Measurements from ENCODE around the gene KIAA1755.
A peak's percentile ranks its signal among the peaks of the same experiment; 100 is the strongest.

Gene KIAA1755

GRCh38 chr20:38179846-38180245, 80.7 kb downstream of the KIAA1755 start:
- DNase-seq: no peak

DNA sequence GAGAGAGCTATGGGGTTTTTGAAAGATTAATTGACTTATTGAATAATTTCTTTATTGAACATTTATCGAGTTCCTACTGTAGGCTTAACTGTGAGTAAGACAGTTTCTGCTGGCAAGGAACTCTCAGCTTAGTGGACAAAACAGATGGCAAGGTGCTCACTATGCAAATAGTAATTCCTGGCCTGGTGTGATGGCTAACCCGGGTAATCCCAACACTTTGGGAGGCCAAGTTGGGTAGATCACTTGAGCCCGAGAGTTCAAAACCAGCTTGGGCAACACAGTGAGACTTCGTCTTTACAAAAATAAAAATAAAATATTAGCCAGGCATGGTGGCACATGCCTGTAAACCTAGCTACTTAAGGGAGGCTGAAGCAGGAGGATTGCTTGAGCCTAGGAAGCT, 82.0 kb downstream of the KIAA1755 start:
- no peak for DNase-seq

DNA sequence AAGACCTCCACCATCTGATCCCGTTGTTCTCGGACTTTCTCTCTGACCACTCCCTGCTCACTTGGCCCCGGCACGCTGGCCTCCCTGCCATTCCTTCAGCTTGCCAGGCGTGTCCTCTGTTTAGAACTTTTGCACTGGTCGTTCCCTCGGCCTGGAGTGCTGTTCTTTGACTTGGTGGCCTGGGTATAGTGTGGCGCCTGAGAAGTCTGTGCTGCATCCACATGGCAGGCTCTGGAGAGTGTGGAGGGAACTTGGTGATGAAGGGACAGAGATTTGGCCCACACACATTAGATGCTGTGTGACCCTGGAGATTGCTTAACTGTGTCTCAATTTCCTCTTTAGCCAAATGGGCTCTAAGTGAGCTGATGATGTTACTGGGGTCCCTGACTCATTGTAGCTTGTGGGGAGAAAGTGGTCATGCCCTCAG, 82.5 kb downstream of the KIAA1755 start:
- DNase-seq: no peak

DNA sequence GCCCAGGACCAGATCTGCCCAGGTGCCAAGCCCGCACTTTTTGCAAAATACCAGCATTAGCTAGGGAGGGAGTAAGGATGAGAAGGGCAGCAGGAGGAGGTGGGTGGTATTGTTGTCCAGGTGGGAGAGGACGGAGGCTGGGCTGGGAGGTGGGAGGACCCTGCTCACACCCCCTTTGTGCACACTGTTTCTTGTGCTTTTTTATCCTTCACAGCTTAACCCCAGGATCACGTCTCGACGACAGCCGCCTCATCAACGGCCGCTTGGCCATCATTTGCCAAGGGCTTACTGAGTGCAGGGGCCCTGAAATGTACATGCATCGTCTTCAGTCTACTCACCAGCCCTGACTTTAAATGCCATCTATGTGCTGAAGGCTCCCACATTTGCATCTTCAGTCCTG, 83.3 kb downstream of the KIAA1755 start:
- DNase-seq: no peak

GRCh38 chr20:38175304-38176180, 85.0 kb downstream of the KIAA1755 start:
- DNase-seq: no peak

DNA sequence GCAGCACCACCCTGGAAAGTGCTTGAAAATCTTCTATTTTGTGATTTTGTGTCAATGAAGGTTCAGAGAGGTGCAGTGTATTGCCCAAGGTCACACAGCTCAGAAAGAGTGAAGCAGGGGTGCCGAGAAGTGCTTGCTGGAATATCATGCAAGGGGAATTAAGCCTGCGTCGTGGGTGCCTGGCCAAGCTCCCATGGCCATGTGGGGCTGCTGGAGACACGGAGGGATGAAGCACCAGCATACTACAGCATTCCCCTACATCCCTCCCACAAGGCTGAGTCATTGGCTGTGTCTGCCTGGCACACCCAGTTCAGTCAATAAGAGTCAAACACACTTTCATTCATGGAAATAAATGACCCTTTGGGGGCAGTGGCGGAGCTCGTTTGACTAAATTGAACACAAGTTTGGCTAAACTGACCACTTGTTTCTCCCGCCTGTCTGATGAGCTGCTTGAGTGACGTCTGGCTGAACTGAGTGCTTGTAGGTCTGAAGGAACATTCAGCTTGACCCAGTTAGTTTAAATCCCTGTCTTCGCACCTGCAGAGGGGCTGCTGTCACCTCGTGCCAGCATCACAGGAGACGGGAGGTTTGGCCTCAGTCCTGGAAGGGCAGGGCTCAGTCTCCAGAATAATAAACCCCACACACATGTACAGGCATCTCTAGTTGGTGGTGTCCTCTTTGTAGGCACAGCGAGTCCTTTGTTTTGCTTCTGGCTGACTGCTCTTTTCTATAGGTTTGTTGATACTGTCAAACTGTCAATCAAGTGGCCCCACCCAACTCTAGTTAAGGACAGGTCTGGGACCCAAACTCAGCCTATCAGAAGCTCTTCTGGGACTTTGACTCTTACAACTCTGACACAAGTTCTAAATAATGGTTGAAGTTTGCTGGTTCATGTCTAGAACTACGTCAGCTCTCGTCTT, 87.0 kb downstream of the KIAA1755 start:
- peak; percentile 92 for DNase-seq

DNA sequence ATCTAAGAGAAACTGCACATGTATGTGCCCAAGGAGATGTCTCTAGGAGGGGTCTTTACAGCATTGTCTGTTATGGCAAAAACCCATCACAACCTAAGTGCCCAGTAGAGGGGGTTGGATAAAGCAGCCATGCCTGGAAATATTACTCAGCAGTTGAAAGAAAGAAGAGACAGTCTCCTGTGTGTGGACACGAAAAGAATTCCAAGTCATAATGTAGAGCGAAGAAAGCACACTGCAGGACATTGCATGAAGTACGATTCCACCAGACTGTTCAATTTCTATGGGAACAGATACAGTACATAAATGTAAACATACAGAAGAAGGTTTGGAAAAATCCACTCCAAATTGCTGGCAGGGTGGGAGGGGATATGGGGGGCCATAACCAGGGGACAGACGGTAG, 88.1 kb downstream of the KIAA1755 start:
- DNase-seq: peak; percentile 45

GRCh38 chr20:38171675-38172043, 88.9 kb downstream of the KIAA1755 start:
- DNase-seq: no peak

DNA sequence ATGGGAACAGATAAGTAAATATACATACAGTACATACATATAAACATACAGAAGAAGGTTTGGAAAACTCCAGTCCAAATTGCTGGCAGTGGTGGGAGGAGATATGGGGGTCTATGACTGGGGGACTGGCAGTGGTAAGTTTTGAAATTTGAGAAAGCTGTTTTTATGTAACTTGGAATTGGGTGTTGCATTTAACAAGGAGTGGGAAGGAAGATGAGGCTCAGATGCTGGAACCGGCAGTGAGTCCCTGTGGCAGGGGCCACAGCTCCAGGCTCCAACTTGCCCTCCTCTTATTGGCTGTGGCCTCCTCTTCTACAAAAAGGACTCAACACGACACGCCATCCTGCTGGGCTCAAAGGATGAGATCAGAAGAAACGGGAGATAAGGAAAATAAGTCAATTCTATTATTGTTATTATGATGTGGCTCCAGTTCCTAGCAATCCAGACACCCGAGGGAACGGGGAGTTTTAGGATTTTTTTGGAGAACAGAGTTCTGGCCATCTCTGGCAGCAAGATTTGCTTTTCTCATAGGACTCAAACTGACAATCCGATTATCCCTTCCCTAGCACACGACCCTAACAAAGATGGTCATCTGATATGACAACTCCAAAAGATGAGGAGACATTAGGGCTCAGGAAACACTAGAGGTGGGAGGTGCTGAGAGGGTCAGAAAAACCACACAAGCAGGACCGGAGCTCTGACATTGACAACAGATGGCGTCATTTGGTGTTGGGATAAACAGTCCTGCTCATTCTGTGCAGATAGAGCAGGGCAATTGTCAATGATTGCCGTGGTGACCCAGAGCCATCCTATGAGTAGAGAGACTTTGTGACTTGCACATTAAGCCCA, 89.5 kb downstream of the KIAA1755 start:
- DNase-seq: no peak

DNA sequence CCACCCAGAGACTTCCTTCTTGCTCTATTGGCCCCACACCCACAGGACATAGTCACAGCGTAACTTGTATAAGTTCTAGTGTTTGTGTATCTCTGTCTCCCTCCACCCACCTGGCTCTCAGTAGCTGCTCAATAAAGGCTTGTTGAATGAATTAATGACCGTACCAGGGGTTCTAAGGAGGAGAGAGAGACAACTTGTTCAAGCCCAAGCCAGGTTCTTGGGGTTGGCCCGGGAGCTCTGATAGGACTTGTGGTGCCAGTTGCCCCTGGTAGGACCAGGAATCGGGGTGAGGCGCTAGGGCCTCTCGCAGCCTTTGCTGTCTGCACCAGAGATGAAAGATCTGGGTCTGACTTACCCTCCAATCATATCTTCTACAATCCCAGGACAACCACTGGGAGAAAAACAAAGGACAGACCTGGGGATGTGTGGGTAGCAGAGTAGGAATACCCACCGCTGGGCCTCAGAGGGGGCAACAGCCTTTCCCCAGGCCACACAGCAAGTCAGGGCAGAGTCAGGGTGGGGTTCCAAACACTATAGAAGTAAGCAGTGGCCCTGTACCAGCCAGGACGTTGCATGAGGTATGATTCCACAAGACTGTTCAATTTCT, 90.2 kb downstream of the KIAA1755 start:
- DNase-seq: no peak

DNA sequence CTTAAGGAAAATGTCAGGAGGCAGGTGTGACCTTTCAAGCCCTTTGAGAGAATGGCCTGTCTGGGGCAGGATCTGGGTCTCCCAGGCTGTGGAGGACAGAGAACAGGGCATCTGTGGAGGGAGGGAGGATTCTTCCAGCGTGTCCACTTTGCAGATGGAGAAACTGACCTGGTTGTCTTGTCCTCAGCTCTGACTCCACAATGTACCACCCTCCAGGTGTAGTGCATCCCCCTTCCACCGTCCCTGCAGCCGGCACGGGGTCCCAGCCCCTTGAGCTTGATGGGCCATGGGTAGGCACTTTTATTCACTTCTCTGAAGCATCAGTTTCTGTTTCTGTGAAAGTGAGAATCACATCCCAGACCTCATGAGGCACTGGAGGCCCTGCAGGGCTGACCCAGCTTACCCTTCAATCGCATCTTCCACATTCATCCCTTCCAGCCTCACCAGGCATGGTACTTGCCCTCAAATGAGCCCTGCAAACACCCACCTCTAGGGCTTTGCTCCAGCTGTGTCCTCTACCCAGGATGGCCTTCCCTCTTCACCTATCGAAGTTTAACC, 90.8 kb downstream of the KIAA1755 start:
- DNase-seq: no peak

DNA sequence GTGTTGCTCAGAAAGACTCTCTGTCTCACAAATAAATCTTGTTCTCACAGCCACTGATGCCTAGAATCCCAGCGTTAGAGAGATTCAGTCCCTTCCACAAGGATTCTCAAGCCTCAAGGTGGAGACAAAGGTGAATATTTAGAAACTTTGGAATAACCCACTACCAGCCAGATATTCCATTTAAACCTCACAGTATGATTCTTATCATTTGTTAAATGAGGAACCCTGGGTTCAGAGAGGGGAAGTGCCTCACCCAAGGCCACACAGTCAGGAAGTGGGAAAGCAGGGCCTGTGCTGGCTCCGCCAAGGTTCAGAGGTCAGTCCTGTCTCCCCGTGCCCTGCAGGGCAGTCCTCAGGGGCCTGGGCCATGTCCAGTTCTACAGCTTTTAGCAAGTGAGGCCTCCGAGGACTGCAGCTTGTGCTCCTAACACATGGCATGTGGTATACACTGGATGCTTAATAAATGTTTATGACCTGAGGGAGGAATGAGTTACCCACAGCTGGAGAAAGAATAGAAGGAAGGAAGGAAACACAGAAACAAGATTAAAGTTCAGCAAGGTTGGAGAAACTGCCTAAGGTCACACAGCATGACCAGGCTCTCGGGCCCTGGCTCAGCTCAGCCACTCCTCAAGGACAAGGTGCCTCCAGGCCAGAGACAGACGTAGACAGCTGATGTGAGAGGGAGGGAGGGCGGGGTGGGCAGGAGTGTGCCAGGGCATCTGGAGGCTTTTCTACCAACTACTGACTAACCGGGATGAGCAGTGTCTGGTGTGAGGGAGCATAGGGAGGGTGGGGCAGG, 91.5 kb downstream of the KIAA1755 start:
- DNase-seq: no peak

DNA sequence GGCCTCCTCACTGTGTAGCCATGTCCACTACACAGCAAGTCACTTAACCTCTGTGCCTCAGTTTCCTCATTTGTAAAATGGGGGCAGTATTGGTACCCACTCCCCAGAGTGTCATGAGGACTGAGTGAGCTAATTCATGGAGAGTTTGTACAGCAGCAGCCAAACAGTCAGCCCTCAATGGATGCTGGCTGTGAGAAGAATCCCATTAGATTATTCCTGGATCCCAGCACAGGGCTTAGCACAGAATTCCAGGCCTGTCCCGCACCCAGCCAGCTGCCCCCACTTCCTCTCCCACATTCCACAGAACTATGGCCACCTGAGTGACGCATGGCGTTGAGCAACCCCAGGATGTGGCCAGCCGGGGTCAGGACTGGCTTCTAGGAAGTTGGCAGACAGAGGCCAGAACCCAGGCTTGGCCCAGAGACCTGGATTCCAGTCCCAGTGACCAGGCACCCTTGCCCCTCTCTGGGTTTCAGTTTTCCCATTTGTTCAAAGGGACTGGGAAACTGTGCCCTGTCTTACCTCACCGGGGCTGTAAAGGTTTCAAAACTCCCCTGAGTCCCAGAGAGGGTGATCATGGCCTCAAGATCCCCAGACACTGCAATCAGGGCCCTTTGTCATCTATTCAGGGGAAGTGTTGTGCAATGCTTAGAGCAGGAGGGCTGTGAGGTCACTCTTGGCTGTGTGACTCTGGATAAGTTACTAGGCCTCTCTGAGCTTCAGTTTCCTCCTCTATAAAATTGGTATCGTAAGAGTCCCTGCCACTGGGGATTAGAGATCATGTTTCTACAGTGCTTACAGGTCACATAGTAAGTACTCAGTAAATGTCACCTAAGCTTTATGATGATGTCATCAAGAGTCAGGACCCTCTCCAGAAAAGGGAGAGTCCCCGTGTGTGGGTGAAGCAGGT, 92.4 kb downstream of the KIAA1755 start:
- DNase-seq: peak; percentile 97

DNA sequence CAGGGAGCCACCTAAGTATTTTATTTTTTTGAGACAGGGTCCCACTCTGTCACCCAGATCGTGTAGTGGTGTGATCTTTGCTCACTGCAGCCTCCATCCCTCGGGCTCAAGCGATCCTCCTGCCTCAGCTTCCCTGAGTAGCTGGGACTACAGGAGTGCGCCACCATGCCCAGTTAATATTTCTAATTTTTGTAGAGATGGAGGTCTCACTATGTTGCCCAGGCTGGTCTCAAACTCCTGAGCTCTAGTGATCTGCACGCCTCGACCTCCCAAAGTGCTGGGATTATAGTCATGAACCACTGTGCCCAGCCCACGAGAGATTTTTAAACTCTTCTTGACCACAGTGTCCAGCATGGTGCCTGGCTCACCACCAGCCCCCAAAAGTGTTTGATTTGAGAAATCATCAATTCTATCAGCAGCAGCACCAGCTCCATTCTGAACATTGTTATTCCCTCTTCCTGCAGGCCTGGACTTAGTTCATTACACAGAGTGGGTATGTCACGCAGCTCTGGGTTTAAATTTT, 93.1 kb downstream of the KIAA1755 start:
- DNase-seq: no peak

DNA sequence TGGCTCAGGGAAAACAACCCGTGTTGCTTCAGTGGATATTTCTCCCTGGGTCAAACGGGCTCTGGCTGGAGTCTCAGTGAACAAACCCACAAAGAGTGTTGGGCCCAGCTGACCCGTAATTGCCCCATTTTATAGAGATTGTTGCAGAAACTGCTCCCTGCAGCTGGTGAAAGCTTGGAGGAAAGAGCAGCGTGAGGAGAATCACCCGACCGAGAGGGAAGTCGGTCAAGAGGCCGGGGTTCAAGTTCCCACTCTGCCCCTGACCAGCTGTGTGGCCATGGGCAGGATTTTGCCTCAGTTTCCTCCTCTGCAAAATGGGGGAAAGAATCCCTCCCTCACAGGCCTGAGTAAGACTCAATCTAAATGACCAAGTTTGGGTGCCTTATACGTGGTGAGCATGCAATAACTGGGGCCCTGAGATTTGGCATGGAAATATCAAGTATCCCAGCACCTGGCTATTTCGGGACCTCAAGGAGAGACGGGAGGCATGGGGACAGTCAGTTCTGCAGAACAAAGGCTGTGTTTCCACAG, 93.8 kb downstream of the KIAA1755 start:
- no peak for DNase-seq

GRCh38 chr20:38165966-38166702, 94.4 kb downstream of the KIAA1755 start:
- no peak for DNase-seq

DNA sequence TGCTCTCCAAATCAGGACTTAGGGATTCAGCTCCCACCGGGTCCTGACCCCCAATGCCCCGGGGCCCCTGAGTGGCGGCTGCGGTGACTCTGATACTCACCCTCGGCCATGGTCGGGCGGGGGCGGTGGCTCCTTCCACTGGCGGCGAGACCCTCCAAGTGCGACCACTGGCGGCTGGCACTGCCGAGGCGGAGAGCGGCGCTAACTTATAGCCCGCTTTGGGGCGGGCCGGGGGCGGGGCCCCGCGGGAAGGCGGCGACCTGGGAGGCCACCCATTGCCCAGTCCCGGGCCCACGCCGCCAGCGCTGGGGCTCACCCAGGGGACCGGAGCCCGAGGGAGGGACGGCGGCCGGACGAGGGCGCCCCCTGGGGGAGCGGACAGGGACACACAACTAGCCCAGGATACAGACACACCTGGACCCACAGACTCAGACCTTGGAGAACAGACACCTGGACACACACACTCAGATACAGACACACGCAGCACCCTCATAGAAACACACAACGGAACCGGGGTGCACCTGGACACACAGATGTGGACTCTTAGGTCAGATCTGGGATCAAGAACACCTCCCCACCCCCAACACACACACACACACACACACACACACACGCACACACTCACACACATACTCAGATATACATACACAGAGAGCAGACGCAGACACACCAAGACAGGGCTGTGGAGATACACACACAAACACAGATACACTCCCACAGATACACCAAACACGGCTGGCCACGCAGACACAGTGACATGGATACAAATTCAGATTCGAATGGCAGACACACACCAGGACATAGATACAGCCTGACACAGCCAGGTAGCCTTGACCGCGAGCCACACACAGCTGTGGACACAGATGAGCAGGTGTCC, 95.2 kb downstream of the KIAA1755 start, which contains the start of gene TGM2:
Gene TGM2, minus strand, starts transcription at position 182 of the 877 bp plus-strand sequence. Its CDS starts 72 bp downstream, at position 110.
- peak; percentile 77 for DNase-seq

Measured in EL (cell line).